ENCODE measurements around the gene NLGN1.

Gene NLGN1

DNA sequence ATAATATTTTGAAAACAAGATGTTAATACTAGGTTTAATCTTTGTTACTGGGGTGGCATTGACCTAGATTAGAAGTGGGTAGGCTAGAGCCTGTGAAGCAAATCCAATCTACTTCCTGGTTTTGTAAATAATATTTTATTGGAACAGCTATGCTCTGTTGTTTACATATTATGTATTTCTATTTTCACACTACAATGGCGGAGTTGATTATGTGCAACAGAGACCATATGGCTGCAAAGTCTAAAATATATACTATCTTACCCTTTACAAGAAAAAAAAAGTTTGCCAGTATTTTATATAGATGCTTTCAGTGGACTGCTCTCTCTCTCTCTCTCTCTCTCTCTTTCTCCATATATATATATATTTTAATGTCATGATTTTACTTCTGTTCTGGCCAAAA, 244.2 kb downstream of the NLGN1 start:
- H3K27me3 Mint-ChIP-seq, result no peaks in the 10 kb centered on the region
- H3K27ac Mint-ChIP-seq, result no peak overlapping the region
- H3K4me3 Mint-ChIP-seq, result no peak overlapping the region
- DNase-seq, result no peak
- no peak for ATAC-seq (replicated peaks)
- peaks cover 0 to 4% of the 10 kb centered on the region in 2 donors for H3K9me3 Mint-ChIP-seq
- H3K36me3 Mint-ChIP-seq (ENCODE audit: insufficient read depth), result no peaks in the 10 kb centered on the region
- no peaks in the 10 kb centered on the region for H3K4me1 Mint-ChIP-seq (ENCODE audit: low read depth in 2 of 2)

DNA sequence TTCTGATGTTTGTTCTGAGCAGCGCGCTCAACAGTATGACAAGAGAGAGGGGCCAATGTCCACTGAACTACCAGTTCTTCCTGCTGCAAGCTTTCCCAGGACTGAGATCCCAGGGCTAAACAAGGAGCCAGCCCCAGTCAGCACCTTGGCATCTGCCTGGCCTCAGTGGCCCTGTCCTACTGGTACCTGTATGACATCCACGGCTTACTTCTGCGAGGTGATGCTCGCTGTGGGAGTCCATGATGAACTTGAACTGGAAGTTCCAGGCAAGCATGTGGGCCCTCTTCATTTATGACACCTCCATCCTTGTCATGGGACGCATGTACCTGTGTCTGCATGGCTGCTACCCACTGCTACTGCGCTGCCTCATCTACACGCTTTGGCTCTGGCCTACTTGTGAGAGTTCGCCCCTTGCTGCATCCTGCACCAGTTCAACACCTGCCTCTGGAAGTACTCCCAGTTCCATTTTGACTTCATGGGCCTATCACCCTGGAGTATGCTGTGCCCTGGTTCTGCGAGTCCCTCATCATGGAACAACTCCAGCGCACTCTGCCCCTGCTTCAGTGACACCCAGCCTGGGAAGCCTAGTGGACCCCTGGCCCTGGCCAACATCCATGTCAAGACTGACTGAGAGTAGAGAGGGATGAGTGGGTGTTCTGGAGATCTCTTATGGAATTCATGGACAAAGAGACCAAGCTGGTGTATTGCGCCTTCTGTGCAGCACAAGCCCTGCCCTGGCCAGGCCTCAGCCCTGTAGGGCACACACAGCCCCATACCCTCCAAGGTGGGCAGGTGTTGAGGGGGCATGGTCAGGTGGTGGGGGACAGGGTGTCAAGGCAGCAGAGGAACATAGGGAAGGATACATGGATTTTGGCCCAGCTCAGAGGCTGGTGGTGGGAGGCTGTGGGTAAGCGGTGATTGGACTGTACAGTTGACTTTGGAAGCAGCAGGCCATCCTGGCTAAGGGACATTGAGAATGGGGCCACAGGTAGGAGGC, 246.8 kb downstream of the NLGN1 start:
- no peak overlapping the region for H3K4me3 Mint-ChIP-seq
- H3K9me3 Mint-ChIP-seq, result peaks cover 0 to 4% of the 10 kb centered on the region in 2 donors
- ATAC-seq (replicated peaks) (no peak), DNase-seq (no peak)
- H3K27ac Mint-ChIP-seq, result no peak overlapping the region
- H3K27me3 Mint-ChIP-seq, result no peaks in the 10 kb centered on the region
- H3K4me1 Mint-ChIP-seq (ENCODE audit: low read depth in 2 of 2), result no peaks in the 10 kb centered on the region
- H3K36me3 Mint-ChIP-seq (ENCODE audit: insufficient read depth), result no peaks in the 10 kb centered on the region

DNA sequence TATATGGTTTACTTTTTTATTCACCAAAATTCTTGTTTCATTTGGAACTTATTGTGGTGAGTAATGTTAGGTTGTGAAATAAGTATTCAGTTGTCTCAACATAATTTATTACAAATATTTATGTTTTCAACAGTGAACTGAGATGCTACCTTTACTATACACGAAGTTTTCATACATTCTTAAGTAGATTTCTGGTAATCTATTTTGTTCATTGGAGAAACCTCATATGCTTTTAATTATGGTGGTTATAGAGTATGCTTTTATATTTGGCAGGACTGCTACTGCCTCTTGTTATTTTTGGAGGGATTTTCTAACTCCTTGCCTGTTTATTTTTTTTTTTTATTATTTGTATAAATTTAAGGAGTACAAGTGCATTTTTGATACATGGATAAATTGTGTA, 253.1 kb downstream of the NLGN1 start:
- no peak overlapping the region for H3K4me3 Mint-ChIP-seq
- no peaks in the 10 kb centered on the region for H3K4me1 Mint-ChIP-seq (ENCODE audit: low read depth in 2 of 2)
- H3K9me3 Mint-ChIP-seq, result peaks cover 9 to 11% of the 10 kb centered on the region in 2 donors
- H3K36me3 Mint-ChIP-seq (ENCODE audit: insufficient read depth), result no peaks in the 10 kb centered on the region
- no peaks in the 10 kb centered on the region for H3K27me3 Mint-ChIP-seq
- ATAC-seq (replicated peaks) (no peak), DNase-seq (no peak)
- no peak overlapping the region for H3K27ac Mint-ChIP-seq

DNA sequence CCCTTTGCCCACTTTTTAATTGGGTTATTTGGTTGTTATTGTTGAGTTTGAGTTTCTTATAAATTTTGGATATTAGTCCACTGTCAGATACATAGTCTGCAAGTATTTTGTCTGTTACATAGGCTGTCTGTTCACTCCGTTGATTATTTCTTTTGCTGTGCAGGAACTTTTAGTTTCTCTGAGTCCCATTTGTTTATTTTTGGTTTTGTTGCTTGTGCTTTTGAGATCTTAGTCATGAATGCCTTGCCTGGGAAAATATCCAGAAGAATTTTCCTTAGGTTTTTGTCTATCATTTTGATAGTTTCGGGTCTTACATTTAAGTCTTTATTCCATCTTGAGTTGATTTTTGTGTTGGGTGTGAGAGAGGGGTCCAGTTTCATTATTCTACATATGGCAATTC, 254.5 kb downstream of the NLGN1 start:
- H3K9me3 Mint-ChIP-seq, result peaks cover 5 to 11% of the 10 kb centered on the region in 2 donors
- H3K27ac Mint-ChIP-seq, result no peak overlapping the region
- no peaks in the 10 kb centered on the region for H3K4me1 Mint-ChIP-seq (ENCODE audit: low read depth in 2 of 2)
- H3K36me3 Mint-ChIP-seq (ENCODE audit: insufficient read depth), result no peaks in the 10 kb centered on the region
- no peak for DNase-seq
- no peaks in the 10 kb centered on the region for H3K27me3 Mint-ChIP-seq
- H3K4me3 Mint-ChIP-seq, result no peak overlapping the region
- ATAC-seq (replicated peaks), result no peak

DNA sequence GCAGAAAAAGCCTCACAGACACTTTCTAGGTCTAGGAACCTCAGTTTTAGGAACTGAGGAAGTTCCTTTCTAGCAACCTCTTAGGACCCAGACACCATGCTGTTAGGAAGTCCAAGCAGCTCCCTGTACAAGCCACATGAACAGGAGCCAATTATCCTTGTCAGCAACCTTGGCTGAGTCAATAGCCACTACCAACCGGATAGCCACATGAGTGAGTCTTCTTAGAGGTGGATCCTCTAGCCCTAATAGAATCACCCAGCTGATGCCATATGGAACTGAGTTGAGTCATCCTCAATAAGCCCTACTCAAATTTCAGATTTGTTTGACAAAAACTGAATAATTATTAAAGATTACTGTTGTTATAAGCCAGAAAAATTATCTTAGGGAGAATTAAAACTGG, 256.2 kb downstream of the NLGN1 start:
- no peak overlapping the region for H3K4me3 Mint-ChIP-seq
- no peak for ATAC-seq (replicated peaks)

DNA sequence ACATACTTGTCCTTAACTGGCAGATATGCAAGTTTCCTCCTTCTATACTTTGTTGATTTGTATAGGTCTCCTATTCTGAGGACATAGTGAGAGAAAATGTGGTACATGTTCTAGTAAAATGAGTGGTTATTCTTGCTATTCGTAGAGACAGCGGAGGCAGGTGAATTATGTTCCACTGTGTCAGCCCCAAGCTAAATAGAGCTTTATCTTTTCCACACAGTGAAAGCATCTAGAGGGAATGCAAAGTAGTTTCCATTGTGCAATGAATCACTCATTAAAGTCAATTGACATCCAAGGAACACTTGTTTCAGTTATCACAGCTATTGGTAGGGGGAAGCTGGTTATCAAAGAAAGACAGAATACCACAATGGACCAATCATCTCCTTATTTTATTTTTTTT, 262.4 kb downstream of the NLGN1 start:
- Mint-ChIP-seq H3K27me3 (no peaks in the 10 kb centered on the region), H3K9me3 (peaks cover 0 to 2% of the 10 kb centered on the region in 2 donors), H3K27ac (no peak overlapping the region), H3K4me3 (no peak overlapping the region), H3K36me3 (ENCODE audit: insufficient read depth) (no peaks in the 10 kb centered on the region), H3K4me1 (ENCODE audit: low read depth in 2 of 2) (no peaks in the 10 kb centered on the region)
- no peak for DNase-seq
- ATAC-seq (replicated peaks), result no peak

More for the DNA sequence above, 256.2 kb downstream of the NLGN1 start:
- H3K4me1 Mint-ChIP-seq (ENCODE audit: low read depth in 2 of 2), result no peaks in the 10 kb centered on the region
- H3K27ac Mint-ChIP-seq, result no peak overlapping the region
- no peaks in the 10 kb centered on the region for H3K27me3 Mint-ChIP-seq
- DNase-seq, result no peak
- H3K36me3 Mint-ChIP-seq (ENCODE audit: insufficient read depth), result no peaks in the 10 kb centered on the region
- H3K9me3 Mint-ChIP-seq, result peaks cover 5 to 11% of the 10 kb centered on the region in 2 donors

DNA sequence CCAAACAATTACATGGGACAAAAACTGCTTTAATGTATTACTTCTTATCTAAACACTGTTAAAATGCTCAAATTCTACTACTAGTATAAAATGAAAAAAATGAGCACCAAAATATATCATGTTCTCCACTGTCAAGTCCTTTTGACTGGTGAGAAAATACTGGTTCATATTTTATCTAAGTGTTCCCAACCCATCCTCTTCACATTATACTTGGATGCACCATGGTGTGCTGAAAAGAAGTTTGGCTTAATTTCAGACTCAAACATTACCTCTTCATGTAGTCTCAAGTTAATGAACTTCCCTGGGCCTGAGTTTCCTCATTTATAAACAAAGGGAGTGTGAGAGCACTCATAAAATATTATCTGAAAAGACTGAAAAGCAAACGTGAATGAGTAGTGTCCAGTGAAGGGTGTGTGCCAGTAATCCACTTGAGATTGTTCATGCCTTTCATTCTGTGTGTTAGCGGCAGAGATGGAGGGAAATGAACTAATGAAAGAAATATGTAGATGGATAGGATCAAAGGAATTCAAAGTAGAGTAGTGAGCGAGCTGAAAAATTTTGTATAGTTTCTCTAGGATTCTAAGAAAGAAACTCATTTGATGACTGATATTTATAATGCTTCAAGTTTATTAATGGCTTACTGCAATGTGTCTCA, 263.2 kb downstream of the NLGN1 start:
- H3K9me3 Mint-ChIP-seq, result peaks cover 0 to 2% of the 10 kb centered on the region in 2 donors
- DNase-seq (no peak), ATAC-seq (replicated peaks) (no peak)
- no peaks in the 10 kb centered on the region for H3K36me3 Mint-ChIP-seq (ENCODE audit: insufficient read depth)
- no peaks in the 10 kb centered on the region for H3K27me3 Mint-ChIP-seq
- H3K4me3 Mint-ChIP-seq, result no peak overlapping the region
- H3K27ac Mint-ChIP-seq, result no peak overlapping the region
- no peaks in the 10 kb centered on the region for H3K4me1 Mint-ChIP-seq (ENCODE audit: low read depth in 2 of 2)

DNA sequence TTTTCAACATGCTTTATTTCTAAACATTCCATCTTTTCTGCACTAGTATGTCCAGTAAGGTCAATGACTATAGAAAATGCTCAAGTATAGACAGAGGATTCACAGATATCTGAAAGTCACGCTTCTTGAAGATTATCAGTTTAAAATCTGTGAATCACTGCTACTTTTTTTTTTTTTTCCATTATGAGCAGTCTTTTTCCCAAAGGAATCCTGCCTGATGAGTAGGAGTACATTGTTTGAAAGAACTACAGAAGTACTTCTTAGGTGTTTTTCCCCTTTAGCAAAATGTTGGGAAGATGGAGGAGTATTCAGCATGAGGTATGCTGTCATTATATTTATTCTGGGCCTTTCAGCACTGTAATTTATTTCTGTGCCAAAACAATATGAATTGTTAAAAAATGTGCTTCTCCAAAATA, 266.2 kb downstream of the NLGN1 start:
- H3K4me1 Mint-ChIP-seq (ENCODE audit: low read depth in 2 of 2), result no peaks in the 10 kb centered on the region
- H3K27me3 Mint-ChIP-seq, result no peaks in the 10 kb centered on the region
- no peak overlapping the region for H3K4me3 Mint-ChIP-seq
- H3K27ac Mint-ChIP-seq, result no peak overlapping the region
- ATAC-seq (replicated peaks) (no peak), DNase-seq (no peak)
- H3K9me3 Mint-ChIP-seq, result peaks cover 0 to 2% of the 10 kb centered on the region in 2 donors
- H3K36me3 Mint-ChIP-seq (ENCODE audit: insufficient read depth), result no peaks in the 10 kb centered on the region

DNA sequence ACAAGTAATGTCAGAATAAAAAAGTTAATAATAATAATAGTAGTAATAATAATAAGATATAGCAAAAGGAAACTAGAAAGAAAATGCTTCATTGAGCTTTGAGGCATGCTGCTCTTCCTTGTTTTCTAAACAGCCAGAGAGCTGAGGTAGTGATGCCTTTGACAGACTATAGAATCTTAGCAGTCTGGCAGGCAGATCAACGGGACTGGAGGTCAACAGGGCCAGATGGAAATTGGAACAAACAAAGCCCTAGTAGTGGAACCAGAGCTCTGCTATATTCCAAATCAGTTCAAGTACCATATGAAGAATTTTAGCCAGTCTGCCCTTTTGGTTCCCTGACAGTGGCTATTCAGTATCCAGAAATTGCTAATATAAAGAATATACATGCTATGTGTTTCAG, 278.6 kb downstream of the NLGN1 start:
- Mint-ChIP-seq H3K4me3 (no peak overlapping the region), H3K36me3 (ENCODE audit: insufficient read depth) (no peaks in the 10 kb centered on the region), H3K9me3 (peaks cover 0 to 3% of the 10 kb centered on the region in 2 donors), H3K27me3 (no peaks in the 10 kb centered on the region), H3K27ac (no peak overlapping the region), H3K4me1 (ENCODE audit: low read depth in 2 of 2) (no peaks in the 10 kb centered on the region)
- ATAC-seq (replicated peaks) (no peak), DNase-seq (no peak)

DNA sequence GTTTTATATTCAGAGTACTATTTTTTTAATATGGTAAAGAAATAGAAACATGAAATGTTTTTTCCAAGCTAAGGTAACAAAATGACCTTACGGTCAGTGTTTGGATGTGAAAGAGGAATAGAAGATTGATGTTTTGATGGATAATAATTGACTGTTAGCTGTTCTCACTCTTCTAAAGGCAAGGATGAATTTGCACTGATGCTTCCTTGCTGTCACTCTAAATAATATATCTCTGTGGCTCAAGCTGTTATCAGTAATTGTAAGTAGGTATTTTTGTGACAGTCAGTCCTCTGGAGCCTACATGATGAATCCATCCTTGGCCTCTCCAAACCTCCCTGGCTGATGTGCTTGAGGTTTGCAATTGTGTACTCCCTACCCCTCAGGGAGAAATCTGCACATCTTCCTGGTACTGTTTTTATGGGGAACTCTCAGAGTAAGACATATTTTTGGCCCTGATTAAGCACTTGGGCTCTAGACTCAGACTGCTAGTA, 283.7 kb downstream of the NLGN1 start:
- Mint-ChIP-seq H3K9me3 (peaks cover 0 to 1% of the 10 kb centered on the region in 2 donors), H3K36me3 (ENCODE audit: insufficient read depth) (no peaks in the 10 kb centered on the region), H3K4me3 (no peak overlapping the region), H3K27ac (no peak overlapping the region), H3K4me1 (ENCODE audit: low read depth in 2 of 2) (no peaks in the 10 kb centered on the region), H3K27me3 (no peaks in the 10 kb centered on the region)
- DNase-seq (no peak), ATAC-seq (replicated peaks) (no peak)

DNA sequence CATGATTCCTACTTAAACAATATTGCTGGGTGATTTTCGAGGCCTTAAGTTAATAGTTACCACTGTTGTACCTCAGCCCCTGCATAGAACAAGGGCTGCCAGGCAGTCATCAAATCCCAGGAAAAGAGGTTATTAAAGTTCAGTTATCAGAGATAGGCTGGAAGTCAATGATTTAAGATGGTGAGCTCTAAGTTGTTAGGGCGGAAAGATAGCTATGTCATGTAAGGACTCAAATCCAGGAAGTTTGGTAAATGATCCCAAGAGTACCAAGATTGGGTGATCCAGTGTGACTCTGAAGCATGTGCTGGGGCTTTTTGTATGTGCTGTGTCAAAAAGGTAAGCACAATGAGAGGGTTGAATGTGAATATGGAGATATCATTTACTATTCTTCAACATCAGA, 287.9 kb downstream of the NLGN1 start:
- Mint-ChIP-seq H3K4me1 (ENCODE audit: low read depth in 2 of 2) (no peaks in the 10 kb centered on the region), H3K36me3 (ENCODE audit: insufficient read depth) (no peaks in the 10 kb centered on the region), H3K4me3 (no peak overlapping the region), H3K9me3 (peaks cover 0 to 6% of the 10 kb centered on the region in 2 donors), H3K27ac (no peak overlapping the region), H3K27me3 (no peaks in the 10 kb centered on the region)
- DNase-seq, result no peak
- ATAC-seq (replicated peaks), result no peak

DNA sequence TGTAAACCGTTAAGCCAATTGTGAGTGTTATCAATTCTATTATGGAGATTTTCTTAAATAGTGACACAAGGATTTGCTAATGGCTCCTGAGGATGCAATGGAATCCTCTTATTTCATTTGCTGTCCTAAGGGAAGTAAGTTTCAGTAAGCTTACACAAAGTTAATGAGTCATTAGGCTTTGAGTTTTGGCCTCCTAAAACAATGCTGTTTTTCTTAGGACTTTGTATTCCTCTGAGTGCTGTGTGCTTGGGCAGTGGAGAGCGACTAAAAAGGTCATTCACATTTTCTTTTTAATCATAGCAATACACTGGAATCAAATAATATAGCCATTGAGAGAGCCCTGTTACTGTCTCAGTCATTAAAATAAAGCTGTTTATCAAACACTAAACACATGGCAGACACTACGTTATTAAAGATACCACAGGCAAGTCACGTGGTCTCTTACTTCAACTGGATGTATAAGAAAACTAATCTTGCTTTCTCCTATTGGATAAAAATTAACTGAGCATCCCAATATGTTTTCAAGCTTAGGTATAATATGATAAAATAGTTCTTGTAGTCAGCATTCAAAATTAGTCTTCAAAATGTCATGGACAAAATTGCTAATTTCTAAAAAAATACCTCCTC, 290.8 kb downstream of the NLGN1 start:
- H3K9me3 Mint-ChIP-seq, result peaks cover 9% of the 10 kb centered on the region in 2 donors
- DNase-seq (no peak), ATAC-seq (replicated peaks) (no peak)
- no peaks in the 10 kb centered on the region for H3K36me3 Mint-ChIP-seq (ENCODE audit: insufficient read depth)
- H3K27me3 Mint-ChIP-seq, result no peaks in the 10 kb centered on the region
- H3K4me3 Mint-ChIP-seq, result no peak overlapping the region
- H3K27ac Mint-ChIP-seq, result no peak overlapping the region
- no peaks in the 10 kb centered on the region for H3K4me1 Mint-ChIP-seq (ENCODE audit: low read depth in 2 of 2)

DNA sequence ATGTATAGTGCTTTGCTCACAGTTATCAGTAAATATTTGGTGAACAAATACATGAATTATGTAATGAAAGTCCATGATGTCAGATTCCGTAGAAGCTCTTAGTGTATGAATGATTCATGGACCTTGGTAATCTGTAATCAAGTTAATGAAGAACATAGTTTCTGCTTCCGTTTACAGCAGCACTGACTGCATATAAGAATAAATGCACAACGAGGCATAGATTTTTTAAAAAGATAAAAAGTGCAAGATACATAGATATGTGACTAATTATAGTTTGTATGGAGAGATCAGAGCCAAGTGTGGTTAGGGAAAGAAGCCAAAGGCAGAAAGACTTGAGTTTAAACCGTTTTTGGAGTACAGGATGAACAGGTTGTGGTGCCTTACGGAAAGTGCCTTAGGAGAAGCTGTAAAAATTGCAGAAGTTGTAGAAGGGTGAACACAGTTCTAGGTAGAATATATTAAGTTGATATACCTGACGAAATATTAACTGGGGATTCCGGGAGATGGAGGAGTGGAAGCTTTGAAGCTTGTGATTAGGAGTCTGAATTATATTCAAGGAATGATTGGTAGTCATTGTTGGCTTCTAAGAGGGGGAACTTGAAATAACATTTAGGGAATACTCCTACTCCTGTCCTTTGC, 293.1 kb downstream of the NLGN1 start:
- Mint-ChIP-seq H3K36me3 (ENCODE audit: insufficient read depth) (no peaks in the 10 kb centered on the region), H3K4me1 (ENCODE audit: low read depth in 2 of 2) (no peaks in the 10 kb centered on the region), H3K9me3 (peaks cover 9% of the 10 kb centered on the region in 2 donors), H3K27ac (no peak overlapping the region), H3K4me3 (no peak overlapping the region), H3K27me3 (no peaks in the 10 kb centered on the region)
- no peak for DNase-seq
- no peak for ATAC-seq (replicated peaks)

Data from effector memory CD8-positive, alpha-beta T cell (primary cell).